Measurements from ENCODE around the gene STXBP6.

- TF ChIP-seq CREB1 (IDR thresholded peaks at IDR 0.05; ENCODE audit: low read depth) (no peak), TAF1 (IDR thresholded peaks at IDR 0.05; ENCODE audit: low read depth) (no peak), CEBPB (IDR thresholded peaks at IDR 0.05) (no peak), REST (IDR thresholded peaks at IDR 0.05; ENCODE audit: low read depth) (no peak), EP300 (IDR thresholded peaks at IDR 0.05; ENCODE audit: borderline replicate concordance) (no peak), NFIC (IDR thresholded peaks at IDR 0.05) (no peak), MAX (IDR thresholded peaks at IDR 0.05) (no peak), EGR1 (IDR thresholded peaks at IDR 0.05) (no peak), RAD21 (IDR thresholded peaks at IDR 0.05; ENCODE audit: low read depth) (no peak), YY1 (IDR thresholded peaks at IDR 0.05; ENCODE audit: low read depth) (no peak), TCF12 (IDR thresholded peaks at IDR 0.05; ENCODE audit: low read depth) (no peak)
Measured at GRCh38 chr14:24844011-24844410, 205.9 kb downstream of the STXBP6 start.

Data from Ishikawa (cell line).